Measurements from ENCODE around the gene KPNA1. TPM values are rescaled to one million over a fixed set of nuclear protein-coding genes. Genes with fewer than 3 reads are reported as not detected.

KPNA1 gene
- total RNA-seq, result 16.3 and 18.7 TPM in 2 replicates

DNA sequence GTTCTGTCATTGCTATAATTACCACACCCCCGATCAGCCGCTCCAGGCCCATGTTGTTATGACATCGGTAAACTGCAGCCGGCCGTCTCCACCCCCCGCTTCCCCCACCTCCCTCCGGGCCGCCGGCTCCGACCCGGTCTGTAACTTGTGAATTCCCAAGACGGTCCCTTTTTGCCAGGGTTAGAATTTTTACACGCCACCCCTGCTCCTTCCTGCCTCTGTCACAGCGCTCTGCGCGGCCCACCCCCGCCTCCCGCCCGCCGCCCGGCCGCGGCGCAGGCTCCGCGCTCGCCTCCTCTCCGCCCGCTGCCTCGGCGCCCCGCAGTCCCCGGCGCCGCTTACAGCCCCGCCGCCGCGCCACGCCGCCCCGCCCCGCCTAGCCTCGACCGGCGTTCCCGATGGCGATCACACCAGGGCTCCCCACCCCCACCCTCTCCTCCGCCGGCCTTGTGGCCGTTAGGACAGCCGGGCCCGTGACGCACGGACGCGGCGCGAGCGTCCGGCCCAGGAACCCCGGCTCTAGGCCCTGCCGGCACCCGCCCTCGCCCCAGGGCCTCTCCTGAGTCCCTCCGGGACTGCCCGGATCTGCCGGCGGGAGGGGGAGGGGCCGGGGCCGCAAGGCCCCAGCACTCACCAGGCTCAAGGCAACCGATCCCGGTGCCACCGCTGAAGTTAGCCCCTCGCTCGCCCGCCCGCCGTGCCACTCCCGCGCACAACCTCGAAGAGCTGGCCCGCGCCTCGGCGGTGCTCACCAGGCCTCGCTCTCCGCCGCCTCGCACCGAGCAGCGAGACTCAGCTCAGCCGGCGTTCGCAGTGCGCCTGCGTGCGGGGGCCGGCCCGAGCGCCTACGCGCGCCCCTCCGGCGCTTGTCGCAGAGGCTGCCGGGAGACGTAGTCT lies at the start of gene KPNA1:
TSS of gene KPNA1 (minus strand) at position 817 of the 897 bp plus-strand sequence. CDS start 18,374 bp downstream, outside the sequence.

DNA sequence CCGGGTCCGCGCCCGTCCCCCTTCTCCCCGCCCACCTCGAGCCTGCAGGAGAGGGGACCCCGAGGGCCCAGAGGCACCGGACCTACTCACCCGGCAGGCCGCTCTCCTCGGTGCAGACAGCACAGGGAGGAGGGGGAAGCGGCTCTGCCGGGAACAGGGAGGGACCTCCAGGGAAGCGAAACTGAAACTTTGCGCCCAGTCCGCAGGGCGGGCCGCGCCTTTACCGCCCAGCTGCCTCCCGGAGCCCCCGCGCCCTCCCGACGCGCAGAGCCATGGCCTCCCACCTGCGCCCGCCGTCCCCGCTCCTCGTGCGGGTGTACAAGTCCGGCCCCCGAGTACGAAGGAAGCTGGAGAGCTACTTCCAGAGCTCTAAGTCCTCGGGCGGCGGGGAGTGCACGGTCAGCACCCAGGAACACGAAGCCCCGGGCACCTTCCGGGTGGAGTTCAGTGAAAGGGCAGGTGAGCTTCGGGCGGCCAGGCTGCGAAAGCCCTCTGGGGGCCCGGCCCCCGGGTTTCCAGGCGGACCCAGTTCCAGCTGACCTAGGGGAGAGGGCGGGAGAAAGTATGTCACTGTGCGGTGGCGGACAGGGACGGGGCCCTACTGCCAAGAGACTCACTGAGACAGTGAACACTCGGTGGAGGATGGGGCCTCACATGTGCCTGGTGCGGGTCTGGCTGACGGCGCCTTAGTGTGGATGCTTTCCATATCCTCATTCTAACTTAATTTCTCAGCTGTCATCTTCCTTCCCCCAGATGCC lies 49.6 kb upstream of the KPNA1 start, which contains the start of the genes DTX3L and PARP9:
TSS of gene DTX3L (plus strand) at position 184 of the 758 bp plus-strand sequence. CDS start at position 273, 89 bp downstream.
TSS of gene PARP9 (minus strand) at position 146 of the 758 bp plus-strand sequence. CDS start 4,680 bp downstream, outside the sequence.

DNA sequence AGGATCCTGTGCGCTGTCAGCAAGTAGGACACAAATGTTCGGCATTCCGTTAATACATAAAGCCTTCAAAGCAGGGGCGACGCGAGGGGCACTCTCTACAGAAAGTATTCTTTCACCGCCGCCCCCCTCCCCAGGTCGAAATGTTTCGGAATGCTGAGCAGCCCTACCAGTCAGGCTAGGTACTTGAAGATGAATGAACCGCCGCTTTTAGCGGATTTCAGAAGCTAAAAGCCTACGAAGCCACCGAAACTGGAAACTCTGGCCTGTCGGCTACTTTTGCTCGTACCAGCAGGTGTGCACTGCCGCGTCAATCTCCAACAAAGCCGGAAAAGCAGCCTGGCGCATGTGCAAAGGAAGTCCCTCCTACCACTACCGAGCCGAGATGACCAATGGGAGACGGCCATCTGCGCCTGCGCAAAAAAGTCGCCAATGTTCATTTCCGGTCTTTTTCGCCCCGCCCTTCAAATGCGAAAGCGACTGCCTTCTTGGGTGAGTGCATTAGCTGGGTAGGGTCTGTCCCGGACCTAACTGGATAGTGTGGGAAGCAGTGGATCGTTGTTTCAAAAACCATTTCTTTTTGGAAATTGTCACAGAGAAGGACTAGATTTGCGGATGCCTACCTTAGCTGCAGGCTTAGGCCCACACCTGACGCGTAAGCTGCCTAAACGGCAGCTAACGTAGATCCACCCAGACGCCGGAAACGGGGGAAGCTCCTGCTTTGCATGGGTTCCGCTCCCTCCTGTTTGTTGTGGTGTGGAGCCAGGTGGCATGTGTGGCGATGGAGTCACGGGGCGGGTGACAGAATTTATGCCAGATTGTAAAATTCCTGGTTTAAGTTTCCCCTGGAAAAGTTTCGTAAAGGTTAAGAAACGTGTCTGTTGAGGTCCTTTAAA lies 98.7 kb downstream of the KPNA1 start, which contains the start of gene WDR5B:
TSS of gene WDR5B (minus strand) at position 301 of the 893 bp plus-strand sequence. CDS start 534 bp downstream, outside the sequence.

DNA sequence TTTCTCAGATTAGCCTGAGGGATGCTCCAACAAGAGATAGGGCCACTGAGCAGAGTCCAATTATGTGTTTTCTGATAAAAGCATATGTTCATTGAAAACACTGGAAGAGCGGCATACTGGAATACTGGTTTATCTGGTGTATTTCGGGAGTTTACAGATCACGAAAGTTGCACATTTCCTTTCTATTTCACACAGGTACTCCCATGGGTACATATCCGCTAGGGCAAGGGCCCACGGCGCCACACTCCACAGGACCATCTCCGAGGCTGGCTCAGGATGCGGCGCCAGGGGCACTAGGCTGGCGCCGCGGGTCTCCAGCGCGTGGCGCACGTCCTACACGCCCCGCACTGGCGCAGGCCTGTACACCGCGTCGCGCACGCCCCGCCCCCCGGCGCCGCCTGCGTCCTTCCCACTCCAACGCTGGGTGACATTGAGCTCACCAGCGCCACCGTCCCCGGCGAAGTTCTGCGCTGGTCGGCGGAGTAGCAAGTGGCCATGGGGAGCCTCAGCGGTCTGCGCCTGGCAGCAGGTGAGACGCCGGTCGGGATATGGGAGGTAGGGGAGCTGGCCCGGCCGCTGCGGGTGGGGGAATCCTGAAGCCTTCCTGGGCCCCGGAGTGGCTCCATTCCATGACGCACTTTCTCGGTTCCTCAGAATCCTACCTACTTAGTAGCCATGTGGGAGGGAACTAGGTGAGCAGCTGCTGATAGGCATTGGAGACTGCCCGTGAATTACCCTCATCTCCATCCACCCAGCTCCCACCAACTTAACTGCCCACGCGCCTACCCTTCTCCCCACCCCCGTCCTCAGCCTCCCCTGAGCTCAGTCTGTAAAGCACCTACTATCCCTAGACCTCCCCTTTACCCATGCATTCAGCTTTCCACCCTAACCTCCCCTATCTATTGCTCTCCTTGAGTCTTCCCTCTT lies 130.7 kb downstream of the KPNA1 start, which contains the start of gene FAM162A:
TSS of gene FAM162A (plus strand) at position 412 of the 927 bp plus-strand sequence. CDS start at position 496, 84 bp downstream.

DNA sequence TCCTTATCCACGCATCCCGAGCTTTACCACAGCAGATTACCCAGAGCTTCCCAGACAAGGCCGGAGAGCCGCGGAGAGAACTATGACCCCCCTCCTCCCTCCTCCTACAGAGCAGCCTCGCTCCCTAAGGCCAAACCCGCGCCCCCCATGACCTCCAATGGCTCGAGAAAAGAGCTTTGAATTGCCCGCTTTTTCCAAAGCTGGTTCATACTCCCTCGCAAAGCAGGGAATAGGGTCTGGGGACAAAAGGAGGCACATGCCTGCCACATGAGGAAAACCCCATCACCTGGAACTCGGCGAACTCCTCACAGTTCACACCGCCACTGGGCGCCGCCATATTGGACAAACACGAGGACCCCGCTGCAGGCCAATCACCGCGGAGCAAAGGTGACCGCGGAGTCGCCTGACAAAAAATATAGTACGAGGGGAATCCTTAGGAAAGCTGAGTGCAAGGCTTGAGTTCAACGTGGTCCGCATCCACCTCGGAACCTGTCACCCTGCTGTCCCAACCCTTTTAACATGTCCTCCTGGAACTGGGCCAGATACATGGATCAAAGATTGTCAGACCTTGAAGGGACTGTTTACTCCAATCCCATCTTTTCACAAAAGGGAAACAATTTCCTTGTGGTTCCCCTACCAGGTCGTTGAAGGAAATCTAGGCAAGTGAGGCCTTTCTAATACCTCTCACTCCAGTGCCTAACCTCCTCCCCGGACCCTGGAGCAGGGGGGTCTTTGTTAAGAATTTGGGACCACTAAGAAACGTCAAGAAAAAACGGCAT lies 131.7 kb downstream of the KPNA1 start, which contains the start of gene MIX23:
TSS of gene MIX23 (minus strand) at position 344 of the 779 bp plus-strand sequence. CDS start at position 337, 7 bp downstream.

Other genes with a start within 250 kb of the KPNA1 start
- gene CSTA, start 189.7 kb downstream of the KPNA1 start, total RNA-seq, result 6.2 and 14.4 TPM in 2 replicates
- 15.9 and 22.4 TPM in 2 replicates for gene MIX23, start 131.7 kb downstream of the KPNA1 start, total RNA-seq
- 23.0 and 34.0 TPM in 2 replicates for gene FAM162A, start 130.8 kb downstream of the KPNA1 start, total RNA-seq
- 3.4 and 4.7 TPM in 2 replicates for gene WDR5B, start 98.9 kb downstream of the KPNA1 start, total RNA-seq
- 8.9 and 14.6 TPM in 2 replicates for gene PARP9, start 49.4 kb upstream of the KPNA1 start, total RNA-seq
- 10.9 and 14.6 TPM in 2 replicates for gene DTX3L, start 49.4 kb upstream of the KPNA1 start, total RNA-seq
- not detected in 2 replicates for gene PARP15, start 62.7 kb upstream of the KPNA1 start, total RNA-seq
- gene PARP14, start 165.9 kb upstream of the KPNA1 start, total RNA-seq, result 11.9 and 39.0 TPM in 2 replicates

Measured in pericardium fibroblast (primary cell).